GM10847 (cell line): ENCODE results near the gene OR2V1.

Source experiments
- POLR2A ChIP-seq: IDR thresholded peaks from 2 replicates; pipeline ENCODE4 v1.6.1; 2011; ENCODE audit not compliant: insufficient read length; ENCODE audit errors: extremely low read depth

OR2V1 gene

DNA sequence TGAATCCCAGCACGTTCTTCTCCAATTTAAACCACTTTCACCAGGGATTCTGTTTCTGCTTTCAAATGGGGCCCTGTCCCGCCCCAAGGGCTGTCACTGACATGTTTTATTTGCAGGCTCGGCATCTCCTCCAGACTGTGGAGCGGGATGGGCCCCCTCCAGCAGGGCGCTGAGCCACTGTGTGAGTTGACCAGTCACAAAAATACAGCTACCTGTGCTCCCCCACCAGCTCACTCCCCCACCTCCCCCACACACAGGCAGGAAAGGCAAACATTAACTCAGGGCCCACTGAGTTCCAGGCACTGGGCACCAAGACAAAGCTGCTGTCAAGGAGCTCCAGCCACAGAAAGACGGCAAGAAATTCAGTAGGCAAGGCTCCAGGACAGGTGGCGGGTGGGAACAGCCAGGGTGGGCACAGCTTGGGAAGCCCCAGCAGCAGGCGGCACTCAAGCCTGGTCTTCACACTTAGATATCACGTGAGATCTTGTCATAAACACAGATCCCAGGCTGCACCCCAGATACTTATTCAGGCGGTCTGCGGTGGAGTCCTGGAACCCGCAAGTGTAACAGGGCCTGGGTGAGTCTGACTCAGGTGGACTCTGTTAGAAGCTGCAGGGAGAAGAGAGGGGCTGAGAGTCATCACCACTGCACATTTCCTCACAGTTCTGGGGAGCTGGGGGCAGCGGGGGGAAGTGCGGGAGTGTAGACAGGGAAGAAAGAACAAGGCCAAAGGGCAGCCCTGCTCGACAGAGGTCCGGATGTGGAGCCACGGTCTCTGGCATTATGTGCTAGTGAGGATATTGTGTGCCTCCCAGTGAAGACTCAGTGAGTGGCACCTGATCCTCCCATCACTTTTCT, 44.7 kb downstream of the OR2V1 start:
- TF ChIP-seq POLR2A, result no peak

DNA sequence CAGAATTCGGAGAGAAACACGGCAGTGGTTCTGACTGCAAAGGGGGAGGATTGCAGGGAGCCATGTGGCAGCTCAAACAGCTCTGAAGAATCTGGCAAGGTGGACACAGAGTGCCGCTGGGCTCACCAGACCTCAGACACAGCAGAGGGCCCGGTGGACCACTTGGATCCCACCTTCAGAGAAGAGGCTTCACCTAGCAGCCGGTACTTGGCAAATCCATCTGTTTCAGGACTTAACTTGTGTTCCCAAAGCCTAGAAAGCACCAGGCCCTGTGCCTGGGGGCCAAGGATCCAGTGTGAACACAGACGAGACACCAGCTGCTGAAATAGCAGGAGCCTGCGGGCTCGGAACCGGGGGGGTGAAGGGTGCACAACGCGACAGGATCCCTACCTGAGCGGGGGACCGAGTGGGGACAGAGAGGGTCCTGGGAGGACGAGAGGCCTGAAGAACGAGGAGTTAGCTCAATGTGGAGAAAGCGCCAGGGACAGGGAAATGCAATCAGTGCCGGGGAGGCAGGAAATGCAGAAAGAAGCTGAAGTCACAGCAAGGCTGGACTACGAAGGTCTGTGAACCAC, 46.3 kb downstream of the OR2V1 start:
- no peak for TF ChIP-seq POLR2A

DNA sequence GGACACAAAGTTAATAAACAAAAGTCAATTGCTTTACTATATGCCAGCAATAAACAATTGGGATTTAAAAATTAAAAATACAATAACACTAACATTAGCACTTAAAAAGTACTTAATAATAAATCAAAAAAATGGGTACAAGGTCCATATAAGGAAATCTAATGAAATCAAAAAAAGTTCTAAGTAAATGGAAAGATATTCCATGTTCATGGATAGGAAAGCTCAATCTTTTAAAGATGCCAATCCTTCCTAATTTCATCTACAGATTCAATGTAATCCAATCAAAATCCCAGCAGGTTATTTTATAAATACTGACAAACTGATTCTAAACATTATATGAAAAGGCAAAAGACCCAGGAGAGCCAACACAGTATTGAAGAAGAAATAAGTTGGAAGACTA, 49.0 kb downstream of the OR2V1 start:
- no peak for TF ChIP-seq POLR2A

DNA sequence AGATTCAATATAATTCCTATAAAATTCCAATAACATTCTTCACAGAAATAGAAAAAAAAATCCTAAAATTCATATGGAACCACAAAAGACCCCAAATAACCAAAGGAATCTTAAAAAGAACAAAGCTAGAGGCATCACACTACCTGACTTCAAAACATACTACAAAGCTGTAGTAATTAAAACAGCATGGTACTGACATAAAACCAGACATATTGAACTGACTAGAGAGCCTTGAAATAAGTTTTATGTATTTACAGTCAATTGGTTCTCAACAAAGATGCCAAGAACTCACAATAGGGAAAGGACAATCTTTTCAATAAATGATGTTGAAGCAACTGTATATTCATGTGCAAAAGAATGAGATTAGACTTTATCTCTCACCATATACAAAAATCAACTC, 54.0 kb downstream of the OR2V1 start:
- no peak for TF ChIP-seq POLR2A
